ENCODE data around the gene ZP4.
A peak's percentile ranks its signal among the peaks of the same experiment; 100 is the strongest.

The ZP4 gene

GRCh38 chr1:237890822-237891221, at the start of gene ZP4:
TSS of gene ZP4 (minus strand) at chr1:237890922. CDS start at chr1:237890635, 287 bp downstream.
- H3K36me3 Mint-ChIP-seq: no peaks in the 10 kb centered on the region
- no peak for DNase-seq (ENCODE audit: low spot score in 2 of 2)

DNA sequence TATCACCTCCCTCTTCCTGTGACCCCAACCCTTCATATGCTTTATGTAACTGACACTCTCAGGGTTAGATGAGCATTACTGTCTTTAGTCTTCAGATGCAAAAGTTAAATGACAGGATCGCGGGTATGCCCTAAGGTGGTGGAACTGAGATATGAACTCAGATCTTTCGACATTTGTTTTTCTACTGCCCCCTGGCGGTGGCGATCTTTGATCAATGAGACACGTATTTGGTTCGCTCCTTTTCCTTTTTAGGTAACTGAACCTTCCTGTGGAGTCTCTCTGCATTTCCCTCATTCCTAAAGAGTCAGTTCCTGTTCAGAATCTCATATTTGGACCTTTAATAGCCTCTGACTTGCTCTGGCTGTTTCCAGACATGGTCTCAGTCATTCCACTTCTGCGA, 47.8 kb upstream of the ZP4 start:
- H3K27ac Mint-ChIP-seq: no peak overlapping the region
- no peak overlapping the region for H3K4me3 Mint-ChIP-seq
- DNase-seq (ENCODE audit: low spot score in 2 of 2) (no peak), ATAC-seq (no peak)
- H3K9me3 Mint-ChIP-seq: peaks cover 3% of the 10 kb centered on the region
- no peaks in the 10 kb centered on the region for H3K36me3 Mint-ChIP-seq
- no peaks in the 10 kb centered on the region for H3K4me1 Mint-ChIP-seq

More at GRCh38 chr1:237890822-237891221, at the start of gene ZP4:
- Mint-ChIP-seq H3K4me3 (no peak within 1 kb of the TSS), H3K4me1 (no peaks in the 10 kb centered on the region), H3K9me3 (peaks cover 2% of the 10 kb centered on the region), H3K27ac (no peak within 1 kb of the TSS)
- no peak for ATAC-seq

- DNase-seq (ENCODE audit: low spot score in 2 of 2): no peak
- peaks cover 3% of the 10 kb centered on the region for H3K9me3 Mint-ChIP-seq
- no peak for ATAC-seq
- H3K4me1 Mint-ChIP-seq: no peaks in the 10 kb centered on the region
- no peak overlapping the region for H3K4me3 Mint-ChIP-seq
- no peaks in the 10 kb centered on the region for H3K36me3 Mint-ChIP-seq
- no peak overlapping the region for H3K27ac Mint-ChIP-seq
These were observed 47.3 kb upstream of the ZP4 start for GRCh38 chr1:237938068-237938467.

GRCh38 chr1:237932816-237933215, 42.1 kb upstream of the ZP4 start:
- DNase-seq (ENCODE audit: low spot score in 2 of 2) (no peak), ATAC-seq (no peak)
- H3K9me3 Mint-ChIP-seq: peaks cover under 1% of the 10 kb centered on the region
- H3K36me3 Mint-ChIP-seq: no peaks in the 10 kb centered on the region
- no peak overlapping the region for H3K4me3 Mint-ChIP-seq
- H3K27ac Mint-ChIP-seq: no peak overlapping the region
- H3K4me1 Mint-ChIP-seq: no peaks in the 10 kb centered on the region

- DNase-seq (ENCODE audit: low spot score in 2 of 2) (no peak), ATAC-seq (no peak)
- Mint-ChIP-seq H3K9me3 (no peaks in the 10 kb centered on the region), H3K27ac (no peak overlapping the region), H3K36me3 (no peaks in the 10 kb centered on the region), H3K4me1 (no peaks in the 10 kb centered on the region), H3K4me3 (no peak overlapping the region)
These were observed 40.9 kb upstream of the ZP4 start for GRCh38 chr1:237931581-237931980.

GRCh38 chr1:237927198-237927597, 36.5 kb upstream of the ZP4 start:
- H3K36me3 Mint-ChIP-seq: no peaks in the 10 kb centered on the region
- no peaks in the 10 kb centered on the region for H3K4me1 Mint-ChIP-seq
- ATAC-seq (peak; percentile 19), DNase-seq (ENCODE audit: low spot score in 2 of 2) (no peak)
- no peaks in the 10 kb centered on the region for H3K9me3 Mint-ChIP-seq
- H3K27ac Mint-ChIP-seq: no peak overlapping the region
- no peak overlapping the region for H3K4me3 Mint-ChIP-seq

DNA sequence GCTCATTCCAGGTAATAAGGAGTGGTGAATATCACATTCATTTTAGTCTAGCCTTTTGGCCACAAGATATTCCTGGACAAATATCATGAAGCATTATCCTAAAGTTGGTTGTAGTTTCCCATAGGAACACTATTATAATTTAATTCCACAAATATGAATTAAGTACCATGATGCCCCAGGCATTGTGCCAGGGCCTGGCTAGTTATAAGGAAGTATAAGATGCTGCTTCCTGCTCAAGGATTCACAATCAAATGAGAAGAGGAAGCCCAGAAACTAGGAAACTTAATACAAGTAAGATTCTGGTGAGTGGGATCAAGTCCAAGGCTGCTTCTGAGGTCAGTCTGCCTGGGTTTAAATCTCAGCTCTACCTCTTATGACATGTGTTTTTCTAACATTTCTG, 30.6 kb upstream of the ZP4 start:
- Mint-ChIP-seq H3K27ac (no peak overlapping the region), H3K9me3 (peaks cover 5% of the 10 kb centered on the region), H3K4me1 (no peaks in the 10 kb centered on the region), H3K4me3 (no peak overlapping the region), H3K36me3 (no peaks in the 10 kb centered on the region)
- ATAC-seq: no peak
- no peak for DNase-seq (ENCODE audit: low spot score in 2 of 2)

GRCh38 chr1:237913345-237913744, 22.6 kb upstream of the ZP4 start:
- Mint-ChIP-seq H3K4me1 (no peaks in the 10 kb centered on the region), H3K27ac (no peak overlapping the region), H3K9me3 (peaks cover 11% of the 10 kb centered on the region), H3K4me3 (no peak overlapping the region), H3K36me3 (no peaks in the 10 kb centered on the region)
- ATAC-seq (no peak), DNase-seq (ENCODE audit: low spot score in 2 of 2) (no peak)

DNA sequence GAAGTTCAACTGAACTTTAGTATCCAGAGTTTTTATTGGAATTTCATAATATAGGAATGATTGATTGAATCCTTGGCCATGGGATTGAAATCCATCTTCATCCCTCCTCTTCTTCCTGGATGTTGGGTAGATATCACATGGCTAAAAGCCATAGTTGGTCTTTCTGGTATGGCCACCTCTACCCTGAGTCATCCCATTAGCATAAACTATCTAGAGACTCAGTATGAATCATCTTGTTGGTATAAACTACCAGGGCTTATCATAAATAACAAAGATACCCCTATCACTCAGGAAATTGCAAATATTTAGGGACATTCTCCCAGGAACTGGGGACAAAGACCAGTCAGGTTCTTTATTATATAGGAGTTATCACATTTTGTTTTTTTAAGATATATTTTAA, 21.2 kb upstream of the ZP4 start:
- DNase-seq (ENCODE audit: low spot score in 2 of 2): no peak
- Mint-ChIP-seq H3K27ac (no peak overlapping the region), H3K36me3 (no peaks in the 10 kb centered on the region), H3K4me3 (no peak overlapping the region), H3K9me3 (peaks cover 8% of the 10 kb centered on the region), H3K4me1 (no peaks in the 10 kb centered on the region)
- no peak for ATAC-seq

DNA sequence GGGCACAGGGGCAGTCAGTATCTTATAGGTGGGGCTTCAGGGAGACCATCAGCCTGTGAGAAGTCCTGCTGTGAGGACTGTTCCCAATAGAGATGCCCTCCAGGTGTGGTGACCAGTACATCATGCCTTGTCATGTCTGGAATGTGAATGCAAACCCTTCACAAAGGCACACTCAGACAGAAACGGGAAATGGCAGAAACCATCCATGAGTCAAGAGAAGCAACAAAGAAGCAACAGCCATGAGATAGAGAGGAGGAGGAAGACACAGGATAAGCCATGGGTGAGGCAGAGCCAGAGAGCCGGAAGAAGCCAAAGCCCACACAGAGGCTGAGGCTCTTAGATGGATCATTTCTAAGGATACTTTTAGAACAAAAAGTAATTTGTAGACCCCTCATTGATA, 20.1 kb upstream of the ZP4 start:
- ATAC-seq (no peak), DNase-seq (ENCODE audit: low spot score in 2 of 2) (no peak)
- Mint-ChIP-seq H3K9me3 (peaks cover 5% of the 10 kb centered on the region), H3K4me1 (no peaks in the 10 kb centered on the region), H3K4me3 (no peak overlapping the region), H3K36me3 (no peaks in the 10 kb centered on the region), H3K27ac (no peak overlapping the region)

- H3K4me1 Mint-ChIP-seq: no peaks in the 10 kb centered on the region
- peaks cover 5% of the 10 kb centered on the region for H3K9me3 Mint-ChIP-seq
- H3K36me3 Mint-ChIP-seq: no peaks in the 10 kb centered on the region
- H3K4me3 Mint-ChIP-seq: no peak overlapping the region
- no peak for DNase-seq (ENCODE audit: low spot score in 2 of 2)
- H3K27ac Mint-ChIP-seq: no peak overlapping the region
- no peak for ATAC-seq
These were observed 13.2 kb upstream of the ZP4 start for GRCh38 chr1:237903961-237904360.

DNA sequence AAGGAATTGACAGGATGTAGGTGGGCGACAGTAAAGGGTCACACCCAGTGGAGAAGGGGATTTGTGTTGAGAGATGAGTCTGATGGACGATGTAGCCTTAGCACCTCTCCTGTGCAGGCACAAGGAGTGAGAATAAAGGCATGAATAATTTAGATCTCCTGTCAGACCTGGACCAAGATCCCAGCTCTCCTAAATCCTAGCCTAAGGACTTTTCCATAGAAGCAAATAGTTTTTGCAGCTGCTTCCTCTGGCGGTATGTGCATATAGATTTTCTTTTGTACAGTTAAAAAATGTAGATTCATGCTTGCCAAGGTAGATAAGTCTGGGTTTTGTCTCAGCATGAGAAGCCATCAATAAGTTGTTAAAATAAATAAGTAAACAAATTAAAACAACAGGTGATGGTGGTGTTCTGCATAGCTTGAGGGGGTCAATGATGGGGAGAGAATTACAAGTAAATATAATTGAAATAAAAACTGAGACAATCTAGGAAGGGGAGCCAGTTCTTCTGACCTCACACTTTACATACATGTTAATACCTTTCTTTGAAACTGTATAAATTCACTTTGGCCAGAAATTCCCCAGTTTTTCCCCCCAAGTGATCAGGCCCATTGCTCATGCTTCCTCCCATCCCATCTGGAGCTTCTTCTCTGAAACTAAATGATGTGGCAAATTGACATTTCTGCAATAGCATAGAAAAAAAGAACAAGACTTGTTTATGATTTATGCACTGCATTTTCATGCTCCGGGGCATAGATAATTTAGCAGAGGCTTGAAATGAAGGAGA, 12.4 kb upstream of the ZP4 start:
- no peaks in the 10 kb centered on the region for H3K36me3 Mint-ChIP-seq
- no peak overlapping the region for H3K4me3 Mint-ChIP-seq
- no peak for ATAC-seq
- peaks cover 2% of the 10 kb centered on the region for H3K9me3 Mint-ChIP-seq
- H3K4me1 Mint-ChIP-seq: no peaks in the 10 kb centered on the region
- DNase-seq (ENCODE audit: low spot score in 2 of 2): no peak
- H3K27ac Mint-ChIP-seq: no peak overlapping the region

GRCh38 chr1:237901299-237901934, 10.7 kb upstream of the ZP4 start:
- no peak overlapping the region for H3K4me3 Mint-ChIP-seq
- ATAC-seq: no peak
- H3K9me3 Mint-ChIP-seq: peaks cover 2% of the 10 kb centered on the region
- no peaks in the 10 kb centered on the region for H3K36me3 Mint-ChIP-seq
- H3K4me1 Mint-ChIP-seq: no peaks in the 10 kb centered on the region
- DNase-seq (ENCODE audit: low spot score in 2 of 2): no peak
- no peak overlapping the region for H3K27ac Mint-ChIP-seq

GRCh38 chr1:237895630-237896029, 4.9 kb upstream of the ZP4 start:
- DNase-seq (ENCODE audit: low spot score in 2 of 2) (no peak), ATAC-seq (no peak)
- H3K9me3 Mint-ChIP-seq: no peaks in the 10 kb centered on the region
- no peak overlapping the region for H3K4me3 Mint-ChIP-seq
- H3K27ac Mint-ChIP-seq: no peak overlapping the region
- H3K36me3 Mint-ChIP-seq: no peaks in the 10 kb centered on the region
- H3K4me1 Mint-ChIP-seq: no peaks in the 10 kb centered on the region

DNA sequence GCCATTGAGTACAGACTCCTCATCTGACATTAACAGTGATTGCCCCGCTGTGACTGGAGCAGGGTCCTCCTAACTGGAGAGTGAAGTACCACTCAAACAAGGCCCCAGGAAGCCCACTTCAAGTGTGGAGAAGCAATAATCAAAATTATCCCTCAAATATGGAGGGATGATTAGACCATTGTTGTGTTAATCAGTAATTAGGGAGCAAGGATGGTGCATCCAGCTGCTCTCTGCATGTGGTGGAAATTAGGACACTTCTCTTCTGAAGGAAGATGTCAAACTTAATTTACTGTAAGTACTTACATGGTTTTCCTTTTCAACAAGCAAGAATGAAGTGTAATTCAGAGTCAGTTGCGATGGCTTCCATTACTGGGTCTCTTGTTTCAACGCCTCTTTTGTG, 3.4 kb upstream of the ZP4 start:
- DNase-seq (ENCODE audit: low spot score in 2 of 2) (no peak), ATAC-seq (no peak)
- Mint-ChIP-seq H3K27ac (no peak overlapping the region), H3K36me3 (no peaks in the 10 kb centered on the region), H3K9me3 (peaks cover 2% of the 10 kb centered on the region), H3K4me3 (no peak overlapping the region), H3K4me1 (no peaks in the 10 kb centered on the region)

DNA sequence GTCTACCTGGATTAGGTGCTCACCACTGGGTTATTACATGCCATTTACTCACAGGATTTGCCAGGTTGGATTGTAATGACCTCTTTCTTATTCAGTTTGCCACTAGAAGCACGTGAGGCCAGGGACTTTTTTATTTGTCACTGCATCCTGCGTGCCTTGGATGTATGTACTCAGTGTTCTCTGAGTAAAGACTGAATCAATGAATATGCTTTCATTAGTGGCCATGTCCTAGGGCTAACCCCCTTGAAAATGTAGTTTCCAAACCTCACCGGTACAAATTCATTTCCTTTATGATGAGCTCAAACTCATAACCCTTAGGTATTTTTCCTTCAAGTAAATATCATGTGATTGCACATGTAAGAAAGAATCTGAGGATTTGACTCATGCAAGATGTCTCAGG, 1.3 kb upstream of the ZP4 start:
- Mint-ChIP-seq H3K4me3 (no peak overlapping the region), H3K36me3 (no peaks in the 10 kb centered on the region), H3K4me1 (no peaks in the 10 kb centered on the region), H3K27ac (no peak overlapping the region), H3K9me3 (peaks cover 2% of the 10 kb centered on the region)
- ATAC-seq: no peak
- DNase-seq (ENCODE audit: low spot score in 2 of 2): no peak
